ENCODE data around the gene CD1C. TPM values are rescaled to one million over a fixed set of nuclear protein-coding genes. Genes with fewer than 3 reads are reported as not detected.

CD1C gene
- total and polyA plus RNA-seq, 4 donors: 0.24 to 0.89 (median 0.29) TPM

- TF ChIP-seq ATF3 (IDR thresholded peaks at IDR 0.05) (no peak), FOXA1 (IDR thresholded peaks at IDR 0.05) (no peak), RXRA (IDR thresholded peaks at IDR 0.05) (no peak), TAF1 (conservative IDR thresholded peaks at IDR 0.05) (no peak), GABPA (IDR thresholded peaks at IDR 0.05 in 1 of 2, conservative IDR thresholded peaks at IDR 0.05 in 1 of 2) (no peak), NR2F2 (IDR thresholded peaks at IDR 0.05) (no peak), RAD21 (IDR thresholded peaks at IDR 0.05) (no peak), HNF4G (IDR thresholded peaks at IDR 0.05) (no peak), HNF4A (conservative IDR thresholded peaks at IDR 0.05) (no peak), SP1 (IDR thresholded peaks at IDR 0.05) (no peak), ZBTB33 (IDR thresholded peaks at IDR 0.05) (no peak), YY1 (IDR thresholded peaks at IDR 0.05) (no peak), EGR1 (IDR thresholded peaks at IDR 0.05; ENCODE audit: low read depth in 2 of 2) (no peak), JUND (IDR thresholded peaks at IDR 0.05) (no peak), FOXA2 (IDR thresholded peaks at IDR 0.05) (no peak)
- TF ChIP-seq, protein P1, sequence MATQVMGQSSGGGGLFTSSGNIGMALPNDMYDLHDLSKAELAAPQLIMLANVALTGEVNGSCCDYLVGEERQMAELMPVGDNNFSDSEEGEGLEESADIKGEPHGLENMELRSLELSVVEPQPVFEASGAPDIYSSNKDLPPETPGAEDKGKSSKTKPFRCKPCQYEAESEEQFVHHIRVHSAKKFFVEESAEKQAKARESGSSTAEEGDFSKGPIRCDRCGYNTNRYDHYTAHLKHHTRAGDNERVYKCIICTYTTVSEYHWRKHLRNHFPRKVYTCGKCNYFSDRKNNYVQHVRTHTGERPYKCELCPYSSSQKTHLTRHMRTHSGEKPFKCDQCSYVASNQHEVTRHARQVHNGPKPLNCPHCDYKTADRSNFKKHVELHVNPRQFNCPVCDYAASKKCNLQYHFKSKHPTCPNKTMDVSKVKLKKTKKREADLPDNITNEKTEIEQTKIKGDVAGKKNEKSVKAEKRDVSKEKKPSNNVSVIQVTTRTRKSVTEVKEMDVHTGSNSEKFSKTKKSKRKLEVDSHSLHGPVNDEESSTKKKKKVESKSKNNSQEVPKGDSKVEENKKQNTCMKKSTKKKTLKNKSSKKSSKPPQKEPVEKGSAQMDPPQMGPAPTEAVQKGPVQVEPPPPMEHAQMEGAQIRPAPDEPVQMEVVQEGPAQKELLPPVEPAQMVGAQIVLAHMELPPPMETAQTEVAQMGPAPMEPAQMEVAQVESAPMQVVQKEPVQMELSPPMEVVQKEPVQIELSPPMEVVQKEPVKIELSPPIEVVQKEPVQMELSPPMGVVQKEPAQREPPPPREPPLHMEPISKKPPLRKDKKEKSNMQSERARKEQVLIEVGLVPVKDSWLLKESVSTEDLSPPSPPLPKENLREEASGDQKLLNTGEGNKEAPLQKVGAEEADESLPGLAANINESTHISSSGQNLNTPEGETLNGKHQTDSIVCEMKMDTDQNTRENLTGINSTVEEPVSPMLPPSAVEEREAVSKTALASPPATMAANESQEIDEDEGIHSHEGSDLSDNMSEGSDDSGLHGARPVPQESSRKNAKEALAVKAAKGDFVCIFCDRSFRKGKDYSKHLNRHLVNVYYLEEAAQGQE (IDR thresholded peaks at IDR 0.05): no peak
- TF ChIP-seq, protein P2, sequence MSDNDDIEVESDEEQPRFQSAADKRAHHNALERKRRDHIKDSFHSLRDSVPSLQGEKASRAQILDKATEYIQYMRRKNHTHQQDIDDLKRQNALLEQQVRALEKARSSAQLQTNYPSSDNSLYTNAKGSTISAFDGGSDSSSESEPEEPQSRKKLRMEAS (IDR thresholded peaks at IDR 0.05): no peak
- TF ChIP-seq, protein P3, sequence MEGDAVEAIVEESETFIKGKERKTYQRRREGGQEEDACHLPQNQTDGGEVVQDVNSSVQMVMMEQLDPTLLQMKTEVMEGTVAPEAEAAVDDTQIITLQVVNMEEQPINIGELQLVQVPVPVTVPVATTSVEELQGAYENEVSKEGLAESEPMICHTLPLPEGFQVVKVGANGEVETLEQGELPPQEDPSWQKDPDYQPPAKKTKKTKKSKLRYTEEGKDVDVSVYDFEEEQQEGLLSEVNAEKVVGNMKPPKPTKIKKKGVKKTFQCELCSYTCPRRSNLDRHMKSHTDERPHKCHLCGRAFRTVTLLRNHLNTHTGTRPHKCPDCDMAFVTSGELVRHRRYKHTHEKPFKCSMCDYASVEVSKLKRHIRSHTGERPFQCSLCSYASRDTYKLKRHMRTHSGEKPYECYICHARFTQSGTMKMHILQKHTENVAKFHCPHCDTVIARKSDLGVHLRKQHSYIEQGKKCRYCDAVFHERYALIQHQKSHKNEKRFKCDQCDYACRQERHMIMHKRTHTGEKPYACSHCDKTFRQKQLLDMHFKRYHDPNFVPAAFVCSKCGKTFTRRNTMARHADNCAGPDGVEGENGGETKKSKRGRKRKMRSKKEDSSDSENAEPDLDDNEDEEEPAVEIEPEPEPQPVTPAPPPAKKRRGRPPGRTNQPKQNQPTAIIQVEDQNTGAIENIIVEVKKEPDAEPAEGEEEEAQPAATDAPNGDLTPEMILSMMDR (IDR thresholded peaks at IDR 0.05; ENCODE audit: low read depth, low read length, missing input control): no peak
Measured at GRCh38 chr1:158257888-158258287, 31.8 kb upstream of the CD1C start.

More at GRCh38 chr1:158257888-158258287, 31.8 kb upstream of the CD1C start:
- Histone ChIP-seq H3K9me3 (ENCODE audit: control insufficient read depth in 4 of 4, low read length in 3 of 4) (no peaks in the 10 kb centered on the region), H3K27ac (ENCODE audit: low read depth in 1 of 2, low read length in 2 of 2) (no peak overlapping the region), H3K4me1 (ENCODE audit: control insufficient read depth in 4 of 4, insufficient read depth in 4 of 4, low read length in 3 of 4) (no peaks in the 10 kb centered on the region), H3K9ac (ENCODE audit: low read depth in 1 of 2, low read length in 2 of 2) (no peak overlapping the region), H3K27me3 (ENCODE audit: control insufficient read depth in 4 of 4, insufficient read depth in 4 of 4, low read length in 3 of 4) (peaks cover 0 to 6% (median 0%) of the 10 kb centered on the region in 4 donors), H3K36me3 (ENCODE audit: control insufficient read depth in 4 of 4, insufficient read depth in 3 of 4, low read depth in 1 of 4, low read length in 3 of 4) (no peaks in the 10 kb centered on the region), H3K4me3 (ENCODE audit: low read depth in 1 of 3, low read length in 3 of 3) (no peak overlapping the region)
- DNase-seq (ENCODE audit: low spot score): no peak
- 63% methylated on average over 2 of the region's 2 CpGs for WGBS

Data from liver (tissue), 9 donors.